HCT116 (cell line): ENCODE results near the gene FRMPD4. TPM values are rescaled to one million over a fixed set of nuclear protein-coding genes. Genes with fewer than 3 reads are reported as not detected.

Experiments used
- ATAC-seq: fragments of 200-7000 bp; cut with Tn5 transposase; 2 replicates; pipeline ENCODE4 v1.9.1; 2020; ENCODE audit warnings: mild to moderate bottlenecking, moderate library complexity
- BruUV-seq: library from RNA; stranded (reverse); fragments of 400-500 nt; replicated peaks from 2 replicates; lab custom pipeline; 2021; lab: Mats Ljungman, UMichigan
- CTCF ChIA-PET: fragments of 300-600 bp; sonication (Branson Sonifier 250); formaldehyde crosslinking; loops from one replicate; lab custom pipeline; 2021; ENCODE audit warnings: antibody characterized with exemption; lab: Charles Lee
- POLR2A ChIA-PET: fragments of 300-600, 350-600 bp; sonication (Branson Sonifier 250); formaldehyde crosslinking; loops from one replicate; lab custom pipeline; 2021; ENCODE audit warnings: antibody characterized with exemption; lab: Charles Lee
- RAD21 ChIA-PET, 2 experiments: fragments of 300-600 bp; sonication (Branson Sonifier 250); formaldehyde crosslinking; loops; one replicate each; lab custom pipeline; 2023; ENCODE audit warnings: low total read pairs in 2 of 2; ENCODE audit not compliant: uncharacterized antibody in 2 of 2, unreplicated experiment in 2 of 2, low non-redundant PET in 1 of 2; lab: Charles Lee
- DNase-seq: peaks from one replicate; pipeline ENCODE4 v3.0.0-alpha.2; 2010; ENCODE audit warnings: low read depth, low spot score
- H2AFZ ChIP-seq: fragments of 200-600 bp; shearing (Covaris generic), sonication (generic); 2 replicates; pipeline ENCODE4 v1.6.1; 2017; ENCODE audit warnings: low read depth, mixed run types, mixed read lengths, antibody characterized with exemption, low read length; ENCODE audit not compliant: poor library complexity, severe bottlenecking
- H3K27ac ChIP-seq: 2 replicates; pipeline ENCODE4 v1.5.1; 2012; ENCODE audit warnings: low read depth, low read length
- H3K27me3 ChIP-seq: fragments of 200-600 bp; sonication (generic); 2 replicates; pipeline ENCODE4 v1.6.1; 2016; ENCODE audit warnings: mixed run types, low read length, mixed read lengths; ENCODE audit not compliant: insufficient read depth
- H3K36me3 ChIP-seq, 2 experiments: fragments of 200-500 bp in 1 of 2; fragments of 200-600 bp in 1 of 2; sonication (Bioruptor generic) in 1 of 2; sonication (generic) in 1 of 2; 2 replicates each; pipeline versions ENCODE4 v1.5.1 to v1.6.1; 2014 to 2016; ENCODE audit warnings: low read length in 2 of 2, inconsistent platforms in 1 of 2, mixed read lengths in 1 of 2, mixed run types in 1 of 2; ENCODE audit not compliant: insufficient read depth in 2 of 2, control insufficient read depth in 1 of 2
- H3K4me1 ChIP-seq, 2 experiments: fragments of 200-600 bp in 1 of 2; sonication (generic) in 1 of 2; 2 replicates each; pipeline versions ENCODE4 v1.5.1 to v1.6.1; 2012 to 2017; ENCODE audit warnings: low read length in 2 of 2, inconsistent platforms in 1 of 2, mild to moderate bottlenecking in 1 of 2, mixed read lengths in 1 of 2, mixed run types in 1 of 2, moderate library complexity in 1 of 2; ENCODE audit not compliant: insufficient read depth in 2 of 2, control insufficient read depth in 1 of 2
- H3K4me2 ChIP-seq: fragments of 200-600 bp; sonication (generic); 2 replicates; pipeline ENCODE4 v1.6.1; 2017; ENCODE audit warnings: mixed run types, low read length, mixed read lengths
- H3K4me3 ChIP-seq, 2 experiments: fragments of 200-600 bp in 1 of 2; sonication (generic) in 1 of 2; replicated peaks in 1 of 2; 2 replicates each; pipeline ENCODE4 v1.5.1; 2011 to 2016; ENCODE audit warnings: low read length in 2 of 2, control low read depth in 1 of 2, low read depth in 1 of 2, mild to moderate bottlenecking in 1 of 2, mixed read lengths in 1 of 2, mixed run types in 1 of 2
- H3K79me2 ChIP-seq: fragments of 200-600 bp; sonication (generic); 2 replicates; pipeline ENCODE4 v1.6.1; 2017; ENCODE audit warnings: mild to moderate bottlenecking, mixed run types, low read length, moderate library complexity, mixed read lengths; ENCODE audit not compliant: insufficient read depth
- H3K9ac ChIP-seq: fragments of 200-600 bp; sonication (generic); 2 replicates; pipeline ENCODE4 v1.6.1; 2016; ENCODE audit warnings: low read length, mixed read lengths
- H3K9me2 ChIP-seq: fragments of 200-600 bp; sonication (generic), shearing (Covaris generic); 2 replicates; pipeline ENCODE4 v1.6.1; 2017; ENCODE audit warnings: mixed run types, mild to moderate bottlenecking, moderate library complexity; ENCODE audit not compliant: insufficient read depth
- H3K9me3 ChIP-seq, 2 experiments: fragments of 200-500 bp in 1 of 2; fragments of 200-600 bp in 1 of 2; sonication (Bioruptor generic) in 1 of 2; sonication (generic) in 1 of 2; 2 replicates each; pipeline ENCODE4 v1.6.1; 2014 to 2017; ENCODE audit warnings: low read length in 2 of 2, mixed read lengths in 2 of 2, inconsistent platforms in 1 of 2, low read depth in 1 of 2, mild to moderate bottlenecking in 1 of 2, mixed run types in 1 of 2, moderate library complexity in 1 of 2; ENCODE audit not compliant: control insufficient read depth in 1 of 2, insufficient read depth in 1 of 2
- H4K20me1 ChIP-seq: fragments of 200-600 bp; sonication (generic), shearing (Covaris generic); 2 replicates; pipeline ENCODE4 v1.6.1; 2017; ENCODE audit warnings: mixed run types, mild to moderate bottlenecking, moderate library complexity; ENCODE audit not compliant: insufficient read depth
- CBX3 ChIP-seq: IDR thresholded peaks from 2 replicates; pipeline ENCODE4 v1.6.1; 2012; ENCODE audit warnings: low read depth
- CEBPB ChIP-seq: IDR thresholded peaks from 2 replicates; pipeline ENCODE4 v1.6.1; 2012; ENCODE audit warnings: low read depth
- EGR1 ChIP-seq: IDR thresholded peaks from 2 replicates; pipeline ENCODE4 v1.6.1; 2012; ENCODE audit warnings: low read depth
- ELF1 ChIP-seq: IDR thresholded peaks from 2 replicates; pipeline ENCODE4 v1.6.1; 2012; ENCODE audit warnings: low read depth, borderline replicate concordance
- EZH2 ChIP-seq: fragments of 200-600 bp; sonication (generic); IDR thresholded peaks from 2 replicates; pipeline ENCODE4 v1.6.1; 2017; ENCODE audit warnings: antibody characterized with exemption, mixed run types
- EZH2phosphoT487 ChIP-seq: fragments of 200-600 bp; IDR thresholded peaks from 2 replicates; pipeline ENCODE4 v1.6.1; 2018; ENCODE audit warnings: antibody characterized with exemption, borderline replicate concordance
- FOSL1 ChIP-seq: IDR thresholded peaks from 2 replicates; pipeline ENCODE4 v1.6.1; 2012; ENCODE audit warnings: low read depth
- JUND ChIP-seq: IDR thresholded peaks from 2 replicates; pipeline ENCODE4 v1.6.1; 2012
- POLR2A ChIP-seq: IDR thresholded peaks from 2 replicates; pipeline ENCODE4 v1.7.0; 2011; ENCODE audit warnings: borderline replicate concordance; ENCODE audit not compliant: insufficient read depth, insufficient read length; ENCODE audit errors: extremely low read depth
- POLR2AphosphoS5 ChIP-seq: IDR thresholded peaks from 2 replicates; pipeline ENCODE4 v1.6.1; 2011; ENCODE audit warnings: mild to moderate bottlenecking, low read depth, low read length, moderate library complexity
- RAD21 ChIP-seq: IDR thresholded peaks from 2 replicates; pipeline ENCODE4 v1.6.1; 2012; ENCODE audit warnings: low read depth, mild to moderate bottlenecking
- SP1 ChIP-seq: IDR thresholded peaks from 2 replicates; pipeline ENCODE4 v1.6.1; 2012; ENCODE audit warnings: low read depth
- SRF ChIP-seq: IDR thresholded peaks from 2 replicates; pipeline ENCODE4 v1.6.1; 2012; ENCODE audit warnings: low read depth
- ZFX ChIP-seq: fragments of 450-650 bp; IDR thresholded peaks from 2 replicates; pipeline ENCODE4 v1.6.1; 2017
- ZNF274 ChIP-seq: fragments of 200-500 bp; sonication (Bioruptor generic); IDR thresholded peaks from 2 replicates; pipeline ENCODE4 v1.6.1; 2014; ENCODE audit warnings: mild to moderate bottlenecking, low read depth, low read length, inconsistent platforms
- intact Hi-C: fragments of 100-400 bp; cut with micrococcal nuclease; formaldehyde crosslinking; loops from 2 replicates; pipeline ENCODE4 v1.10.0; 2022
- total RNA-seq: library from RNA; stranded (reverse); gene quantifications from one replicate; pipeline ENCODE4 v1.2.1, GENCODE V29; 2021; ENCODE audit not compliant: unreplicated experiment
- TF ChIP-seq, protein P1 (sequence below), 3 experiments: fragments of 200-600 bp in 1 of 3; sonication (generic) in 1 of 3; IDR thresholded peaks in 2 of 3; conservative IDR thresholded peaks in 1 of 3; 2 replicates each; pipeline ENCODE4 v1.5.1; 2012 to 2017; ENCODE audit warnings: low read depth in 2 of 3, low read length in 2 of 3, antibody characterized with exemption in 1 of 3, borderline replicate concordance in 1 of 3, control low read depth in 1 of 3, mild to moderate bottlenecking in 1 of 3, mixed read lengths in 1 of 3, mixed run types in 1 of 3, moderate library complexity in 1 of 3; ENCODE audit not compliant: insufficient read depth in 1 of 3
- TF ChIP-seq, protein P2 (sequence below): IDR thresholded peaks from 2 replicates; pipeline ENCODE4 v1.6.1; 2012; ENCODE audit warnings: low read depth
- TF ChIP-seq, protein P3 (sequence below): IDR thresholded peaks from 2 replicates; pipeline ENCODE4 v1.6.1; 2011; ENCODE audit warnings: mild to moderate bottlenecking, low read length, moderate library complexity; ENCODE audit not compliant: insufficient replicate concordance; ENCODE audit errors: extremely low read depth
- TF ChIP-seq, protein P4 (sequence below): IDR thresholded peaks from 2 replicates; pipeline ENCODE4 v1.6.1; 2012
- TF ChIP-seq, protein P5 (sequence below): IDR thresholded peaks from 2 replicates; pipeline ENCODE4 v1.6.1; 2012

The FRMPD4 gene
- total RNA-seq, 1 experiment from 2014 or later = not detected

DNA sequence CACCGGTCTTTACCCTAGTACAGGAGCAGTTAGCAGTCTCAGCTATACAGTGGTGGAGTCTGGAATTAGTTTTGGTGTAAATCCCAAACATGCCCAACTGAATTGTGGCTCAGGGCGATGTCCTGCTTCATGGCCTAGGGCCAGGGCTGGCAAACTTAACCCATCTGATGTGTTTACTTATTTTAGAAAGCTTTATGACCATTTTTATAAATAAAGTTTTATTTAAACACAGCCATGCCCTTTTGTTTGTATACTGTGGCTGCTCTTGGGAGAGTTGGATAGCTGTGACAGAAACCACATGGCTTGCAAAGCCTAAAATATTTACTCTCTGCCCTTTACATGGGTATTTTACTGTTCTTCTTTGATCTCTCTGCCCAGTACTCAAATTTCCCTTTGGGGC lies 7.1 kb downstream of the FRMPD4 start:
- ChIA-PET CTCF (no interaction called here), RAD21 (no interaction called here)

More for the DNA sequence above, 7.1 kb downstream of the FRMPD4 start:
- no TSS peak for BruUV-seq
- no peaks in the 10 kb centered on the region for H3K79me2 ChIP-seq
- H3K36me3 ChIP-seq = no peaks in the 10 kb centered on the region
- H3K4me3 ChIP-seq = no peak overlapping the region
- H3K9ac ChIP-seq = no peak overlapping the region
- H3K4me1 ChIP-seq = no peaks in the 10 kb centered on the region
- no peak overlapping the region for H2AFZ ChIP-seq
- H4K20me1 ChIP-seq = no peaks in the 10 kb centered on the region
- no peaks in the 10 kb centered on the region for H3K9me3 ChIP-seq
- no peak overlapping the region for H3K4me2 ChIP-seq
- intact Hi-C loops = no loop called here
- POLR2A ChIA-PET = no interaction called here
- TF ChIP-seq ZNF274 (no peak), SRF (no peak), POLR2A (no peak), SP1 (no peak), JUND (no peak), POLR2AphosphoS5 (no peak), EGR1 (no peak), CEBPB (no peak), FOSL1 (no peak), ZFX (no peak), EZH2phosphoT487 (no peak), CBX3 (no peak), EZH2 (no peak), RAD21 (no peak), ELF1 (no peak)
- TF ChIP-seq, protein P1, sequence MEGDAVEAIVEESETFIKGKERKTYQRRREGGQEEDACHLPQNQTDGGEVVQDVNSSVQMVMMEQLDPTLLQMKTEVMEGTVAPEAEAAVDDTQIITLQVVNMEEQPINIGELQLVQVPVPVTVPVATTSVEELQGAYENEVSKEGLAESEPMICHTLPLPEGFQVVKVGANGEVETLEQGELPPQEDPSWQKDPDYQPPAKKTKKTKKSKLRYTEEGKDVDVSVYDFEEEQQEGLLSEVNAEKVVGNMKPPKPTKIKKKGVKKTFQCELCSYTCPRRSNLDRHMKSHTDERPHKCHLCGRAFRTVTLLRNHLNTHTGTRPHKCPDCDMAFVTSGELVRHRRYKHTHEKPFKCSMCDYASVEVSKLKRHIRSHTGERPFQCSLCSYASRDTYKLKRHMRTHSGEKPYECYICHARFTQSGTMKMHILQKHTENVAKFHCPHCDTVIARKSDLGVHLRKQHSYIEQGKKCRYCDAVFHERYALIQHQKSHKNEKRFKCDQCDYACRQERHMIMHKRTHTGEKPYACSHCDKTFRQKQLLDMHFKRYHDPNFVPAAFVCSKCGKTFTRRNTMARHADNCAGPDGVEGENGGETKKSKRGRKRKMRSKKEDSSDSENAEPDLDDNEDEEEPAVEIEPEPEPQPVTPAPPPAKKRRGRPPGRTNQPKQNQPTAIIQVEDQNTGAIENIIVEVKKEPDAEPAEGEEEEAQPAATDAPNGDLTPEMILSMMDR (IDR thresholded peaks at IDR 0.05 in 2 of 3, conservative IDR thresholded peaks at IDR 0.05 in 1 of 3; ENCODE audit: borderline replicate concordance in 1 of 3, insufficient read depth in 1 of 3, low read depth in 2 of 3, low read length in 2 of 3) = no peak
- TF ChIP-seq, protein P2, sequence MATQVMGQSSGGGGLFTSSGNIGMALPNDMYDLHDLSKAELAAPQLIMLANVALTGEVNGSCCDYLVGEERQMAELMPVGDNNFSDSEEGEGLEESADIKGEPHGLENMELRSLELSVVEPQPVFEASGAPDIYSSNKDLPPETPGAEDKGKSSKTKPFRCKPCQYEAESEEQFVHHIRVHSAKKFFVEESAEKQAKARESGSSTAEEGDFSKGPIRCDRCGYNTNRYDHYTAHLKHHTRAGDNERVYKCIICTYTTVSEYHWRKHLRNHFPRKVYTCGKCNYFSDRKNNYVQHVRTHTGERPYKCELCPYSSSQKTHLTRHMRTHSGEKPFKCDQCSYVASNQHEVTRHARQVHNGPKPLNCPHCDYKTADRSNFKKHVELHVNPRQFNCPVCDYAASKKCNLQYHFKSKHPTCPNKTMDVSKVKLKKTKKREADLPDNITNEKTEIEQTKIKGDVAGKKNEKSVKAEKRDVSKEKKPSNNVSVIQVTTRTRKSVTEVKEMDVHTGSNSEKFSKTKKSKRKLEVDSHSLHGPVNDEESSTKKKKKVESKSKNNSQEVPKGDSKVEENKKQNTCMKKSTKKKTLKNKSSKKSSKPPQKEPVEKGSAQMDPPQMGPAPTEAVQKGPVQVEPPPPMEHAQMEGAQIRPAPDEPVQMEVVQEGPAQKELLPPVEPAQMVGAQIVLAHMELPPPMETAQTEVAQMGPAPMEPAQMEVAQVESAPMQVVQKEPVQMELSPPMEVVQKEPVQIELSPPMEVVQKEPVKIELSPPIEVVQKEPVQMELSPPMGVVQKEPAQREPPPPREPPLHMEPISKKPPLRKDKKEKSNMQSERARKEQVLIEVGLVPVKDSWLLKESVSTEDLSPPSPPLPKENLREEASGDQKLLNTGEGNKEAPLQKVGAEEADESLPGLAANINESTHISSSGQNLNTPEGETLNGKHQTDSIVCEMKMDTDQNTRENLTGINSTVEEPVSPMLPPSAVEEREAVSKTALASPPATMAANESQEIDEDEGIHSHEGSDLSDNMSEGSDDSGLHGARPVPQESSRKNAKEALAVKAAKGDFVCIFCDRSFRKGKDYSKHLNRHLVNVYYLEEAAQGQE = no peak
- TF ChIP-seq, protein P3, sequence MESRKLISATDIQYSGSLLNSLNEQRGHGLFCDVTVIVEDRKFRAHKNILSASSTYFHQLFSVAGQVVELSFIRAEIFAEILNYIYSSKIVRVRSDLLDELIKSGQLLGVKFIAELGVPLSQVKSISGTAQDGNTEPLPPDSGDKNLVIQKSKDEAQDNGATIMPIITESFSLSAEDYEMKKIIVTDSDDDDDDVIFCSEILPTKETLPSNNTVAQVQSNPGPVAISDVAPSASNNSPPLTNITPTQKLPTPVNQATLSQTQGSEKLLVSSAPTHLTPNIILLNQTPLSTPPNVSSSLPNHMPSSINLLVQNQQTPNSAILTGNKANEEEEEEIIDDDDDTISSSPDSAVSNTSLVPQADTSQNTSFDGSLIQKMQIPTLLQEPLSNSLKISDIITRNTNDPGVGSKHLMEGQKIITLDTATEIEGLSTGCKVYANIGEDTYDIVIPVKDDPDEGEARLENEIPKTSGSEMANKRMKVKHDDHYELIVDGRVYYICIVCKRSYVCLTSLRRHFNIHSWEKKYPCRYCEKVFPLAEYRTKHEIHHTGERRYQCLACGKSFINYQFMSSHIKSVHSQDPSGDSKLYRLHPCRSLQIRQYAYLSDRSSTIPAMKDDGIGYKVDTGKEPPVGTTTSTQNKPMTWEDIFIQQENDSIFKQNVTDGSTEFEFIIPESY = no peak
- TF ChIP-seq, protein P4, sequence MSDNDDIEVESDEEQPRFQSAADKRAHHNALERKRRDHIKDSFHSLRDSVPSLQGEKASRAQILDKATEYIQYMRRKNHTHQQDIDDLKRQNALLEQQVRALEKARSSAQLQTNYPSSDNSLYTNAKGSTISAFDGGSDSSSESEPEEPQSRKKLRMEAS = no peak
- TF ChIP-seq, protein P5, sequence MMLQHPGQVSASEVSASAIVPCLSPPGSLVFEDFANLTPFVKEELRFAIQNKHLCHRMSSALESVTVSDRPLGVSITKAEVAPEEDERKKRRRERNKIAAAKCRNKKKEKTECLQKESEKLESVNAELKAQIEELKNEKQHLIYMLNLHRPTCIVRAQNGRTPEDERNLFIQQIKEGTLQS = no peak
- TF ChIP-seq, all 23 proteins: peak for 0
- no peak overlapping the region for H3K27ac ChIP-seq
- H3K27me3 ChIP-seq = no peaks in the 10 kb centered on the region
- ATAC-seq = no peak
- H3K9me2 ChIP-seq = no peaks in the 10 kb centered on the region
- no peak for DNase-seq
